Left ventricle myocardium superior (tissue), 1 donor: ENCODE measurements around the gene PRCP. TPM values are rescaled to one million over a fixed set of nuclear protein-coding genes. Genes with fewer than 3 reads are reported as not detected.
"Not testable (repeated sequence)": the region's sequence is repeated elsewhere in the genome, so short reads cannot be mapped to it uniquely, and the experiment has no call there.

ENCODE experiments used
- ATAC-seq: fragments of 200-7000 bp; cut with Tn5 transposase; one replicate; pipeline ENCODE4 v1.9.1; 2020; ENCODE audit warnings: mild to moderate bottlenecking, moderate library complexity
- DNase-seq: peaks from one replicate; pipeline ENCODE4 v3.0.0-alpha.2; 2020
- intact Hi-C: fragments of 100-400 bp; cut with micrococcal nuclease; formaldehyde crosslinking; loops from one replicate; pipeline ENCODE4 v1.11.0; 2022
- total RNA-seq: library from RNA; stranded (reverse); fragmentation: NEBNext Ultra II Directional; extraction: Animal tissue kit (Norgen Biotek cat#: 25700); gene quantifications from one replicate; pipeline ENCODE4 v1.2.1, GENCODE V29; 2021
- donor health status: DM: no; HTN: yes; CAD: no; lungs with severe emphysema.

PRCP gene
- total RNA-seq, 1 donor from 2014 or later: 41.1 TPM

GRCh38 chr11:82889133-82890001 is 10.9 kb downstream of the PRCP start:
- DNase-seq (no peak), ATAC-seq (peak; percentile 65)
- intact Hi-C loops: no loop called here

- DNase-seq (no peak), ATAC-seq (peak; percentile 86)
- intact Hi-C loops: no loop called here
These were observed 16.4 kb downstream of the PRCP start for GRCh38 chr11:82883853-82884252.

- intact Hi-C loops: no loop called here
- no peak for DNase-seq
- ATAC-seq: no peak
These were observed 25.3 kb downstream of the PRCP start for GRCh38 chr11:82874646-82875523.

DNA sequence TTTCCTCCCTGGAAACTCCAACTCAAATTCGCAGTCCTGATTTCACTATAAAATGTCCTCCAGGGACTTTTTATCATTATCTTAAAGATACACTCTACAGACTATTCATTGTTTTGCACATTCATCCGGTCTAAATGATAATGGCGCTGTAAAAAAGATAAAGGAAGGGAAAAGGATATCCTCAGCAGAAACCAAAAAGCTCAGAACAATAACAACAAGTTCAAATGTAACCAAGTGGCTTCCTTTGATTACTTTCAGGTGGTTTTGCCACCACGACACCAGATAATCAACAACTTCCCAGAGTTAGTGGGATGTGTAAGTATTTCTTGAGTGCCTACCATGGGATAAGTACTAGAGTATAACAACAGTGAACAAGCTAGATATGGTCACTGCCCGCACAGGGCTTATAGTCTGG is 26.3 kb downstream of the PRCP start:
- ATAC-seq: peak; percentile 15
- no peak for DNase-seq
- intact Hi-C loops: no loop called here

DNA sequence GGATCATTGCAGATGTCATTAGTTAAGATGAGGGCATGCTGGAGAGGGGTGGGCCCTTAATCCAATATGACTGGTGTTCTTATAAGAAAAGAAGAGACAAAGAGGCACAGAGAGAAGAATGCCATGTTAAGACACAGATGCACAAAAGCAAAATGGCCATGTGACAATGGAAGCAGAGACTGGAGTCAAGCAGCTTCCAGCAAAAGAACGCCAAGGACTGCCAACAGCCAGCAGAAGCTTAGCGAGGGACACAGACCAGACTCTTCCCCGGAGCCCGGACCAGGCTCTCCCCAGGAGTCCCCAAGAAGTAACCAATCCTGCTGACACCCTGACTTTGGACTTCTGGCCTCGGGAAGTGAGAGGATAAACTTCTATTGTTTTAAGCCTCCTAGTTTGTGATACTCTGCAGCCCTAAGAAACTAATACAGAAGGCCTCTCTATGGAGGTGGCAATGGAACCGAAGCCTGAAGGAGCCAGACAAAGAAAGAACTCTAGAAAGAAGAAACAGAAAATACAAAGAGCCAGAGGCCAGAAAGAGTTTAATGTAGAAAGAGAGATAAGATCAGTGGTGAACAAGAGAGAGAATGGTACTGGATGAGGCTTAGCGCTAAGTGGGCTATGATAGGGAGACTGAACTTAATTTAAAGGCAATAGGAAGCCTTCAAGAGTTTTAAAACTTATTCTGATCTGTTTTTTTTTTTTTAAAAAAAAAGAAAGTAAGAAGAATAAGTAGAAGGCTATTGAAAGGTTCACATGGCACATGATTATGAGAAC is 27.7 kb downstream of the PRCP start:
- intact Hi-C loops: no loop called here
- DNase-seq (no peak), ATAC-seq (no peak)

GRCh38 chr11:82871646-82872045 is 28.6 kb downstream of the PRCP start:
- ATAC-seq (no peak), DNase-seq (no peak)
- intact Hi-C loops: no loop called here

- intact Hi-C loops: no loop called here
- DNase-seq (no peak), ATAC-seq (peak; percentile 69)
These were observed 30.6 kb downstream of the PRCP start for GRCh38 chr11:82869657-82870056.

- DNase-seq: peak; percentile 38
- intact Hi-C loops: no loop called here
- peak; percentile 50 for ATAC-seq
These were observed 32.6 kb downstream of the PRCP start for GRCh38 chr11:82867495-82868082.

DNA sequence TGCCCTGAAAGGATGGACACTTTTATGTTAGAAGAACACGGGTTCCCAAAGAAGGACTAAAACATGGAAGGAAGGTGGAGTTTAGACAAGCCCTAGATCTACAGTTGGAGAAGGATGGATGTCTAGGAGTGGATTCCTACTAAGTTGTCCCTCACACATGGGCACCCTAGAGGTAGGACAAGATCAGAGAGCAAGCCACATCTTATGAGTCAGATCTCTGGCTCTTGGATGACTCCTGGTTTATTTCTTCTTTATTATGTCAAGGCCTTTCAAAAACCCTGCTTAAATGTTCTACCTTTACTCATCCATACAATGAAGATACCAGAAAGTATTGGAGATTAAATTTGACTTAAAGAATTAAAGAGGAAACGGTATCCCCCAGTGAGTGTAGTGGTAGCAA is 34.4 kb downstream of the PRCP start:
- intact Hi-C loops: no loop called here
- ATAC-seq: no peak
- no peak for DNase-seq

DNA sequence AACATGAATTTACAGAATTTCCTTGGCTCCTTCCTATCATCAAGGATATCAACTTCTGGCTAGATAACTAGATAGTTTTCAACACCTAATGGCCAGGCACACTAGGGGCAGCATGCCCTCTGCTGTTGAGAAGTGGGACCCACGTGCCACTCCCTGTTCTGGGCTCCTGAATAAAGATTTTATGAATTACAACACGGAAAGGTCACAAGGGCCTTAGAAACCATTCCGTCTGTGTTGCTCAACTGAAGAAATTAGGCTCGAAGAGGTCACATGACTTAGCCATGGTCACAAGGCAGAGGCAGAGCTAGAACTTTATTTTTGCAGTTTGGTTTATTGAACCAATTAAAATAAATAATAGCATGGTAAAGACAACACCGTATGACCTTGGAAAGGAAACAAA is 36.0 kb downstream of the PRCP start:
- ATAC-seq (peak; percentile 81), DNase-seq (peak; percentile 51)
- intact Hi-C loops: no loop called here

GRCh38 chr11:82863209-82863608 is 37.0 kb downstream of the PRCP start:
- ATAC-seq: no peak
- intact Hi-C loops: no loop called here
- DNase-seq: no peak

GRCh38 chr11:82862379-82862778 is 37.9 kb downstream of the PRCP start:
- intact Hi-C loops: no loop called here
- no peak for ATAC-seq

DNA sequence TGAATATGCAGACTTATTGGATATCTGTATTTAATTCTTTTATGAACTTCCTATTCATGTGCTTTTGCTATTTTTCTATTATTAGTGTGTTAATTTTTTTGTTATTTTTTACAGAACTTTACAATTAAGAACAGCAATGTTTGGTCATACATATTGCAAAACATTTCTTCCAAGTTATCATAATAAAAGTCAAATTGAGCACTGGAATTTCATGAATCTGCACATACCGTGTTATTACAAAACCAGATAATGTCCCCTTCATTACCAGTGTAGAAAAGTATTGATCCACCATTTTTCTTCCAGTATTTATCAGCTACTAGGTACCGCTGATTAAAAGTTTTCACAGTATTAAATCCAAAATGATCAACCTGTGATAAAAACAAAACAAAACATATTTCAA is 40.5 kb downstream of the PRCP start:
- DNase-seq: no peak
- intact Hi-C loops: no loop called here
- ATAC-seq: no peak

More at GRCh38 chr11:82862379-82862778, 37.9 kb downstream of the PRCP start:
- DNase-seq: no peak

- ATAC-seq: no peak
- intact Hi-C loops: no loop called here
These were observed 41.6 kb downstream of the PRCP start for GRCh38 chr11:82858556-82859091.

GRCh38 chr11:82858133-82858532 is 42.1 kb downstream of the PRCP start:
- intact Hi-C loops: no loop called here

More at GRCh38 chr11:82858556-82859091, 41.6 kb downstream of the PRCP start:
- no peak for DNase-seq

GRCh38 chr11:82857145-82857544 is 43.1 kb downstream of the PRCP start:
- DNase-seq: no peak
- ATAC-seq: no peak
- intact Hi-C loops: no loop called here

More at GRCh38 chr11:82858133-82858532, 42.1 kb downstream of the PRCP start:
- ATAC-seq (no peak), DNase-seq (no peak)

DNA sequence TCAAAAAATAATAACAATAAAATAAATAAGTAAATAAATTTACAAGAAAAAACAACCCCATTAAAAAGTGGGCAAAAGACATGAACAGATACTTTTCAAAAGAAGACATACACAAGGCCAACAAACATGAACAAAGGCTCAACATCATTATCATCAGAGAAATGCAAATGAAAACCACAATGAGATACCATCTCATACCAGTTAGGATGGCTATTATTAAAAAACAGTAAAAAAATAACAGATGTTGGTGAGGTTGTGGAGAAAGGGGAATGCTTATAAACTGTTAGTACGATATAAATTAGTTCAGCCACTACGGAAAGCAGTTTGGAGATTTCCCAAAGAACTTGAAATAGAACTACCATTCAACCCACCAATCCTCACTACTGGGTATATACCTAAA is 44.6 kb downstream of the PRCP start:
- DNase-seq: no peak
- intact Hi-C loops: no loop called here
- ATAC-seq: no peak

DNA sequence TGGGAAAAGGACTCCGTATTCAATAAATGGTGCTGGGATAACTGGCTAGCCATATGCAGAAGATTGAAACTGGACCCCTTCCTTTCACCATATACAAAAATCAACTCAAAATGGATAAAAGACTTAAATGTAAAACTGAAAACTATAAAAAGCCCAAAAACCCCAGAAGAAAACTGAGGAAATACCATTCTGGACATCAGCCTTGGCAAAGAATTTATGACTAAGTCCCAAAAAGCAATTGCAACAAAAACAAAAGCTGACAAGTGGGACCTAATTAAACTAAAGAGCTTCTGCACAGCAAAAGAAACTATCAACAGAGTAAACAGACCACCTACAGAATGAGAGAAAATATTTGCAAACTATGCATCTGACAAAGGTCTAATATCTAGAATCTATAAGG is 45.3 kb downstream of the PRCP start:
- DNase-seq, intact Hi-C loops, ATAC-seq: not testable (repeated sequence)

GRCh38 chr11:82854242-82854641 is 46.0 kb downstream of the PRCP start:
- DNase-seq: no peak
- intact Hi-C loops: no loop called here
- no peak for ATAC-seq
